HG03354 (cell line): ENCODE results near the gene COLGALT1.
"Not testable (repeated sequence)": the region's sequence is repeated elsewhere in the genome, so short reads cannot be mapped to it uniquely, and the experiment has no call there.

Experiments
- ATAC-seq: cut with Tn5 transposase; IDR thresholded peaks from one replicate; pipeline ENCODE4 v1.9.1; 2021; ENCODE audit warnings: mild to moderate bottlenecking; ENCODE audit not compliant: unreplicated experiment, poor library complexity, severe bottlenecking

The COLGALT1 gene

DNA sequence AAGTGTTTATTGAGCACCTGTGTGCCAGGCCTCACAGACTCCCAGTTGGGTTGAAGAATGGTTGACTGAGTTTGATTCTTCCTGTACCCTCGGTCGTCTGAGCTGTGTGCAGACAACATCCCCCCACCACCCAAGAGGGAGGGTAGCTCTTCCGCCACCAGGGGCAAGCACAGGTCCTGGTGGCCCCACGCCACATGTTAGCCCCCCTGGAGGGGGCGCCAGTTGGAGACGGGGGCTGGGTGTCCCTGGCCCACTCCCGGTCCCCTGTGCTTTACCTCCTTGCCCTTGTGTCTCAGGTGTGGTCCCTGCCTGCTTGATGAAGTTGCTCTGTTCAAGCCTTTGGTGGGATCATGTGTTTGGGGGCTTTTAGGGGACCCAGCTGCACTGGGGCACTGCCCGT lies 27.2 kb downstream of the COLGALT1 start:
- ATAC-seq = no peak

DNA sequence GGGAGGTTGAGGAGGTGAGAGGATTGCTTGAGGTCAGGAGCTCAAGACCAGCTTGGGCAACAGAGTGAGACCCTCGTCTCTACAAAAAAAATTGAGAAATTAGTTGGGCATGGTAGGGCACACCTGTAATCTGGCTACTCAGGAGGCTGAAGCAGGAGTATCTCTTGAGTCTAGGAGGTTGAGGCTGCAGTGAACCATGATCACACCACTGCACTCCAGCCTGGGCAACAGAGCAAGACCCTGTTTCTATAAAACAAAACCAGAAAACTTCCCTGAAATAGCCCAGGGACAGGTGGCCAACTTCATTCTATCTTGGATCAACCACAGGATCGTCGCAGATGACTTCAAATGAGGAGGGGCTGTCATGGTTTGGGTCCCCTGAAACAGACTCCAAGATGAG lies 28.7 kb downstream of the COLGALT1 start:
- ATAC-seq = no peak

- not testable (repeated sequence) for ATAC-seq
These were observed 29.9 kb downstream of the COLGALT1 start for GRCh38 chr19:17585395-17585794.

DNA sequence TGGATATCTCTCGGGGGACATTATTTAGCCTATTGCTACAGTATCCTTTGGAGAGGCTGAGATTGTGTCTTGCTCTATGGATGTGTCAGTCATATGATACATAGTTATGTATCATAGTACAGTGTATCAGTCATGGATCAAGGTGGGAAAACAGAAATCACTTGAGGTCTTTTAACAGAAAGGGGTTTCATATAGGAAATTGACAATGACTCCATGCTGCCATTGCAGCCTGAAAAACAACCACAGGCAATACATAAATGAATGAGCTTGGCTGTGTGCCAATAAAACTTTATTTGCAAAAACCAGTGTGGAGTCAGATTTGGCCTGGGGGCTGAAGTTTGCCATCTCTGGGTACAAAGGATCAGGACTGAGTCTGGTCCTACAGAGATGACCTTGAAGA lies 35.4 kb downstream of the COLGALT1 start:
- no peak for ATAC-seq

GRCh38 chr19:17594296-17594695 lies 38.8 kb downstream of the COLGALT1 start:
- not testable (repeated sequence) for ATAC-seq

- not testable (repeated sequence) for ATAC-seq
These were observed 42.6 kb downstream of the COLGALT1 start for GRCh38 chr19:17598063-17598462.

DNA sequence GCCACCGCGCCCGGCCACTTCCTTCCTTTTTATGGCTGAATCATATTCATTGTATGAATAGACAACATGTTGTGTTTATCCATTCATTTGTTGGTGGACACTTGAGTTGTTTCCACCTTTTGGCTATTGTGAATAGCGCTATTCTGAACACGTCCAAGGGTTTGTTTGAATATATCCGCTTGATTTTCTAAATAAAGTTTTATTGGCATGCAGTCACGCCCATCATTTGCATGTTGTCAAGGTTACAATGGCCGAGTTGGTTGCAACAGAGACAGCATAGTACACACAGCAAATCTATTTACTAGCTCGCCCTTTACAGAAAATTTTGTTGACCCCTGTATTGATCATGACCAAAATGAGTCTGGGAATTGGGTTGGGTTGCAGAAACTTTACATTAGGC lies 43.5 kb downstream of the COLGALT1 start:
- no peak for ATAC-seq

DNA sequence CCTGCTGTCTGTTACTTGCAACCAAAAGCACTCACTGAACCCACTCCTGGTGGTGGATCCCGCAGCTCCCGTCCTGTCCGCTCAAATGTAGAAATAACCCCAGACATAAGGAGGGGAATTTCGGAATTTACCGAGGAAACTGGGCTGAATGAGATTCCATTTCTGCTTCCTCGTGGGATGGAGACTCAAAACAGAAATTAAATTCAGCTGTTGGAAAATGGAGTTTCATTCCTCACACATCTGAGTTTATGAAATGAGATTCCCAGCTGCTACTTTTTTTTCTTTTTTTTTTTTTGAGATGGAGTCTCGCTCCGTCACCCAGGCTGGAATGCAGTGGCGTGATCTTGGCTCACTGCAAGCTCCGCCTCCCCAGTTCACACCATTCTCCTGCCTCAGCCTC lies 44.3 kb downstream of the COLGALT1 start:
- no peak for ATAC-seq

DNA sequence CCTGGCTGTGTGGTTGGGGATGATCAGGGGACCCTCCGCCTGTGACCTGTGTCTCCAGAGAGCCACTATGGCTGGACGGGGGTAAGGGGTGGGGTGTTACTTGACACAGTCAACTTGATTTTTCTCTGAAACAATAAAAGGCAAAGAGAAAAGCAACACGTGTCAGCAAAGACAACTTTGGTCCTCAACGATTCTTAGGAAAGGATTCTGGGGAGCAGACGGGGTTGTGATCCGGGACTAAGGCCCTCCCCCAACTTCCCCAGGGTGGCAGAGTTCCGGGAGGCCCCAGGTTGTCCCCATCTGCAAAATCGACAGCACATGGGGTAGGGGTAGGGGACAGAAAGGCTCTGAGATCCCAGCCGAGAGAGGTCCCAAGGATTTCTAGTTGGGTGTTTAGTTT lies 46.2 kb downstream of the COLGALT1 start:
- no peak for ATAC-seq

- ATAC-seq = no peak
These were observed 46.8 kb downstream of the COLGALT1 start for GRCh38 chr19:17602217-17602616.

DNA sequence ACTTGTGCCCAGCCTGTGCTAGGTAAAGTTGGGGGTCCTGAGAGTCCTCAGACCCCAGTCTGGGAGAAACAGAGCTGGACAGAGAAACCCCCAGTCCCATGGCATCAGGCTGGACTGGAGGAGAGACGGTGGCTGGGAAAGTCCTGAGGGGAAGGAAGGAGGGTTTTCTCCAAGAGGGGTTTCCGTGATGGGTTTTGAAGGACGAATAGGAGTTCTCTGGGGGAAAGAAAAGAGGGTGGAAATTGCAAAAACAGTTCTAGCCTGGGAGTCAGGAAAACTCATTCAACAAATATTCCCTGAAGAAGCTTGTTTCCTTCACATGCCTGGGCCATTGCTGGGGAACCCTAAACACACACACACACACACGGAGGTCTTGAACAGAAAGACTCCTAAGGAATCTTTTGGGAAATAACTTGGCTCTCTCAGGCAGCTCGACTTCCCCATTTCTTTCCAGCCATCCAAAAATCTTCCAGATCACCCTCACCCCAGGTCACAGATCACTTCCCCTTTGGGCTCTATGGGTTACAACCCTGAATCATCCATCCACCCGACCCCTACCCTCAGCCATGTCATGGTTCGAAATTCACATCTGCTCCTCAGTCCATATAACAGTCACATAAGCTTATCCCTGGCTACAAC lies 47.5 kb downstream of the COLGALT1 start:
- no peak for ATAC-seq

GRCh38 chr19:17604372-17605025 lies 49.0 kb downstream of the COLGALT1 start:
- no peak for ATAC-seq

- ATAC-seq = no peak
These were observed 49.7 kb downstream of the COLGALT1 start for GRCh38 chr19:17605117-17605516.

DNA sequence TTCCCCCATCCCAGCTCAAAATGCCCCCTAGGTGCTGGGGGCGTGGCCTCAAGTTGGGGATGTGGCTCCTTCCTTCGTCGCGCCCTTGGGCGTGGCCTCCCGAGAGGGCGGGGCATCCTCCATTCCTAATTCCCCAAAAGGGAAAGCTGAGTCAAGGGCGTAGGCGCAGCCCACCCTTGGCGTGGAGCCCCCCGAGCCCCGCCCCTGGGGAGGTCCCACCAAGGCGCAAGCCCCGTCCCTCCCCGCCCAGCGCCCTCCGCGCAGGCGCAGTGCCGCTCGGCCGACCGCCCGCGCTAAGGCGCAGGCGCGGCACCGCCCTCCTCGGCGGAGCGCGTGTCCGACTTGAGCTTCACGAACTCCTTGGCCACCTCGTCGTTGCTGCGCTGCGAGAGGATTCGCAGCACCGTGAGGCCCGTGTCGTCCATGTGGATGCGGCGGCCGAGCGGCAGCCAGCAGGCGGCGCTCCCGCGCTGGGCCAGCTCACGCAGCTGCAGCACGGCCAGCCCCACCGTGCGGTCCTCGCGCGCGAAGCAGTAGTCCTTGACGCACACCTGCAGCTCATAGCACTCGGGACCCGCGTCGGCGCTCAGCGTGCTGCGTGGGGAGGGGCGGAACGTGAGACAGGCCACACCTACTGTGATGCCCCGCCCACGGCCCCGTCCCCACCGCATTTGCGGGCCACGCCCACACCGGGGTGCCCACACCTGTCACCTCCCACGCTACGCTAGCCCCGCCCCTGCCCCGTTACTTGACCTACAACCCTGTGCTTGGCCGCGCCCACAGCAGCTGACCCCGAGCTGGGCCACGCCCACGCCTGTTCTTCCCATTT lies 50.5 kb downstream of the COLGALT1 start:
- ATAC-seq = peak; percentile 76

DNA sequence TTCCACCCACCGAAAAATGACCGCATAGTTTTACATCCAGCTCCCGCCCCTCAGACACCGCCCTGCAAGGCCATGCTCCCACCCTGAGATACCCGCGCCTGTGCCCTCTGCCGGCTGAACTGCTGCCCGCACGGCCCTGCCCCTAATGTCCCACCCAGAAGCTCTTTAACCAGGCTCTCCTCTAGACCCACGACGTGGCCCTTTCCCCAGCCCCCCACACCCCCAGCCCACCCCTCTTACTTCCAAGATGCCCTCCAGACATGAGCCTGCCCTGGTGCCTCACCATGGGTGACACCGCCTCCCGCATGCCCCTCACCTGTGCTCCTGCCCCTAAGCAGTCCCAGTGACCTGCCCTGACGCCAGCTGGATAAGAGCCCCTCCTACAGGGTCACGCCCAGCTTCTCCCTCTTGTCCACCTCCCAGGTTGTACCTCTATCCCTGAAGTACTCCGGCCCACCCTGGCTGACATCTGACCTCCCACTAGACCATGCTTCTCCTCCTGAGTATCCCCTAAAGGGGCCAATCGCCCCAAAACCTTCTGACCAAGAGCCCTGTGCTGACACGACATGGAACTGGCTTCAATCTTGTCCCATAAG lies 51.2 kb downstream of the COLGALT1 start:
- ATAC-seq = no peak

DNA sequence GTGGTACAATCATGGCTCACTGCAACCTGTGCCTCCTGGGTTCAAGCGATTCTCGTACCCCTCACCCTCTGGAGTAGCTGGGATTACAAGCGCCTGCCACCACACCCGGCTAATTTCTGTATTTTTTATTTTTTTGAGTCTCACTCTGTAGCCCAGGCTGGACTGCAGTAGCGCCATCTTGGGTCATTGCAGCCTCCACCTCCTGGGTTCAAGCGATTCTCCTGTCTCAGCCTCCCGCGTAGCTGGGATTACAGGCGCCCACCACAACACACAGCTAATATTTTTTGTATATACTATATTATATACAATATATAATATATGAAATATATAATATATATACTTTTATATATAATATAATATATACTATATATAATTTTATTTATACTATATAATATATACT lies 52.5 kb downstream of the COLGALT1 start:
- ATAC-seq = no peak

GRCh38 chr19:17610384-17610783 lies 54.9 kb downstream of the COLGALT1 start:
- ATAC-seq = no peak

GRCh38 chr19:17611462-17612244 lies 56.2 kb downstream of the COLGALT1 start:
- ATAC-seq = no peak

DNA sequence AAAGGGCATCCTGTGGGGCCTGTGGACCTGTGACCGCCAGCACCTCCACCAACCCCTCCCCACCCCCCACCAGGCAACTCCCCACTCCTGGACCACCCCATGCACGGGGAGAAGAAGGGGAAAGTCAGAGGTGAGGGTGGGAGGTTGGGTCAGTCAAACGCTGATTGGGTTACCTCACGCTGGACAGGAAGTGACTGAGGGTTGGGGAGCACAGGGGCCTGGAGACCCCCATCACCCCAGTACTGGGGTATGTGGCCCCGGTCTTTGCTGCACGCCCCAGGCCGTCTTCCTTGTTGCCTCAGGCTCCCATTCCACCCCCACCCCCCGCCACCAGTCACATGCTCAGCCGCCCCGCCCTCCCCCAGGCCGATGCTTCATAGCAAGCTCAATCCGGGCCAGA lies 59.0 kb downstream of the COLGALT1 start:
- no peak for ATAC-seq
